ENCODE results near the gene AKNA. TPM values are rescaled to one million over a fixed set of nuclear protein-coding genes. Genes with fewer than 3 reads are reported as not detected.

AKNA gene
- total RNA-seq, 1 experiment from 2014 or later, result 10.1 TPM

DNA sequence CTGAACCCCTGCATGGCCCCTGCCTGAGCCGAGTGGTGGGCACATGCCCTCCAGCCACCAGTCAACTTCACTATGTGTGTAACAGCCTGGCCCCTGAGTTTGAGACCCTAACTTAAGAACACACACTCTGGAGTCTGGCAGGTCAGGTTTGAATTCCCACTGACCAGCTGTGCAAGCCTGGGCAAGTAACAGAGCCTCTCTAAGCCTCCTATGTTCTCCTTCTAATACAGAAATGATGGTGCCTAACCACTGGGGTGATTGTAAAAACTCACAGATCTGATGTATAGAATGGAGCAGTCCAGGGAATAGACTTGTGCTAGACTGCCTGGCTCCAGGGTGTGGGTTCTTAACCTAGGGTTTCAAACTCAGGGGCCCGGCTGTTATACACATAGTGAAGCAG is 16.7 kb upstream of the AKNA start:
- ATAC-seq (no peak), DNase-seq (ENCODE audit: low read depth, low spot score) (no peak)
- in situ Hi-C loops (cut with HindIII; ENCODE audit: low pct_unique_long_range_greater_than_20kb, low sequenced_read_pairs) (no loop called here), intact Hi-C loops (cut with micrococcal nuclease; ENCODE audit: unreplicated experiment) (loop anchor here (2.0 kb wide), 1 partner anchor 248 kb away; no protein-coding TSS in a partner anchor)
- no peaks in the 10 kb centered on the region for H3K9me3 ChIP-seq (ENCODE audit: control insufficient read depth, insufficient read depth, low read depth, low read length)
- H3K4me3 ChIP-seq (ENCODE audit: low read depth in 2 of 2, low read length in 2 of 2), result no peak overlapping the region
- no peaks in the 10 kb centered on the region for H3K27me3 ChIP-seq (ENCODE audit: control insufficient read depth, insufficient read depth, low read length)
- no peaks in the 10 kb centered on the region for H3K4me1 ChIP-seq (ENCODE audit: control insufficient read depth, insufficient read depth, low read length)
- ChIA-PET CTCF (interaction anchor here (0.6 kb wide), 2 partner anchors 76 to 204 kb away, joined by 3 to 4 read pairs; no protein-coding TSS in a partner anchor), POLR2A (no interaction called here)
- no peak for TF ChIP-seq POLR2AphosphoS5 (IDR thresholded peaks at IDR 0.05; ENCODE audit: low read depth, low read length)
- no peak for TF ChIP-seq REST (IDR thresholded peaks at IDR 0.05; ENCODE audit: insufficient read depth in 1 of 2, low read depth in 2 of 2, low read length in 1 of 2)
- TF ChIP-seq SIN3A (IDR thresholded peaks at IDR 0.05; ENCODE audit: borderline replicate concordance, insufficient read depth, low read depth, low read length), result no peak
- TF ChIP-seq TCF7L2 (IDR thresholded peaks at IDR 0.05; ENCODE audit: low read depth, low read length), result no peak
- TF ChIP-seq CTCF (IDR thresholded peaks at IDR 0.05), result no peak
- no TSS peak for BruUV-seq (replicated peaks)
- no peak overlapping the region for H3K27ac ChIP-seq (ENCODE audit: low read length)
- H3K36me3 ChIP-seq (ENCODE audit: control insufficient read depth, insufficient read depth, low read length), result no peaks in the 10 kb centered on the region

- H3K27me3 ChIP-seq (ENCODE audit: control insufficient read depth, insufficient read depth, low read length), result no peaks in the 10 kb centered on the region
- no peaks in the 10 kb centered on the region for H3K36me3 ChIP-seq (ENCODE audit: control insufficient read depth, insufficient read depth, low read length)
- no peak for TF ChIP-seq TCF7L2 (IDR thresholded peaks at IDR 0.05; ENCODE audit: low read depth, low read length)
- TF ChIP-seq POLR2AphosphoS5 (IDR thresholded peaks at IDR 0.05; ENCODE audit: low read depth, low read length), result no peak
- TF ChIP-seq CTCF (IDR thresholded peaks at IDR 0.05), result no peak
- TF ChIP-seq REST (IDR thresholded peaks at IDR 0.05; ENCODE audit: insufficient read depth in 1 of 2, low read depth in 2 of 2, low read length in 1 of 2), result no peak
- TF ChIP-seq SIN3A (IDR thresholded peaks at IDR 0.05; ENCODE audit: borderline replicate concordance, insufficient read depth, low read depth, low read length), result no peak
- ATAC-seq, result no peak
- in situ Hi-C loops (cut with HindIII; ENCODE audit: low pct_unique_long_range_greater_than_20kb, low sequenced_read_pairs), result no loop called here
- H3K4me3 ChIP-seq (ENCODE audit: low read depth in 2 of 2, low read length in 2 of 2), result no peak overlapping the region
- BruUV-seq (replicated peaks), result no TSS peak
- POLR2A ChIA-PET, result no interaction called here
- intact Hi-C loops (cut with micrococcal nuclease; ENCODE audit: unreplicated experiment), result no loop called here
- DNase-seq (ENCODE audit: low read depth, low spot score), result no peak
- H3K4me1 ChIP-seq (ENCODE audit: control insufficient read depth, insufficient read depth, low read length), result no peaks in the 10 kb centered on the region
- H3K27ac ChIP-seq (ENCODE audit: low read length), result no peak overlapping the region
- H3K9me3 ChIP-seq (ENCODE audit: control insufficient read depth, insufficient read depth, low read depth, low read length), result no peaks in the 10 kb centered on the region
- CTCF ChIA-PET, result interaction anchor here (0.5 kb wide), 1 partner anchor 611 kb away, joined by 5 read pairs; no protein-coding TSS in a partner anchor
Observed at GRCh38 chr9:114403153-114403756, 15.5 kb upstream of the AKNA start.
